HG02571 (cell line): ENCODE data around the gene PCBP1.
"Not testable (repeated sequence)": the region's sequence is repeated elsewhere in the genome, so short reads cannot be mapped to it uniquely, and the experiment has no call there.

Source experiments
- ATAC-seq: cut with Tn5 transposase; IDR thresholded peaks from one replicate; pipeline ENCODE4 v1.9.1; 2021; ENCODE audit warnings: mild to moderate bottlenecking, moderate library complexity; ENCODE audit not compliant: unreplicated experiment

The PCBP1 gene

DNA sequence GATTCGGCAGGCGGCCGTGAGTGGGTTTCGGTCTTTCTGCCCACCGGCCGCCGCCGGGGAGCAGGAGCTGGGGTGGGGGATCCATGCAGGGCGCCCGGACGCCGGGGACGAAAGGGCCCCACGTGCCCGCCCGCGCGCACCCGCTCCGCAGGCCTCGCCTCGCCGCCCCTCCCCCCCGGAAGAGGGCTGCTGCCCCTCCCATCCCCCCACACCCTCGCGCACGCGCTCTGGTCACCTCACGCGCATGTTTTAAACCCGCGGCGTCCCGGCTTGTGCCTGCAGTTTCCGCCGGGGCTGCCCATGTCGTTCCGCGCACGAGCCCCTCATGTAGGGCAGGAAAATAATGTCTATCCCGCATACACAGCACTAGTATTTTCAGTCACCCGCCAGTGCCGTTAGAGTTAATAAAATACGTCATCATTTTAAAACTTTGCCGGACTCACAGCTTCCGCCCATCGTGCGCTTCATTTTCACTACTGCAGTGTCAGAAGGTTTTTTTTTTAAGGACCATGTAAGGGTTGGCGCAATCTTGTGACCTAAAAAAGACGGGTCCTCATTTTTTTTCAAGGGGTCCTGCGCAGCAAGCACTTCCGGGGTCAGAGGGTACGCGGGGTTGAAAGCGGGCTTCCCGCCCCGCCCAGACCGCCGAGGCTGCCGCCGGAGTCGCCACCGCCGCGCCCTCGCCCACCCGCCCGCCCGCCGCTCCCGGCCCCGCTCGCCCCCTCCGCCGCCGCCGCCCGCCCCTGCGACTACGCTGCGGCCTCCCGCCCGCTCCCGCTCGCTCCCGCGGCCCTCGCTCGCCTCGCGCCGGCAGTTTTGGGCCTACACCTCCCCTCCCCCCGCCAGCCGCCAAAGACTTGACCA is at the start of gene PCBP1:
TSS of gene PCBP1 (plus strand) at position 640 of the 864 bp plus-strand sequence. CDS start 267 bp downstream, outside the sequence.
- peak; percentile 36 for ATAC-seq

DNA sequence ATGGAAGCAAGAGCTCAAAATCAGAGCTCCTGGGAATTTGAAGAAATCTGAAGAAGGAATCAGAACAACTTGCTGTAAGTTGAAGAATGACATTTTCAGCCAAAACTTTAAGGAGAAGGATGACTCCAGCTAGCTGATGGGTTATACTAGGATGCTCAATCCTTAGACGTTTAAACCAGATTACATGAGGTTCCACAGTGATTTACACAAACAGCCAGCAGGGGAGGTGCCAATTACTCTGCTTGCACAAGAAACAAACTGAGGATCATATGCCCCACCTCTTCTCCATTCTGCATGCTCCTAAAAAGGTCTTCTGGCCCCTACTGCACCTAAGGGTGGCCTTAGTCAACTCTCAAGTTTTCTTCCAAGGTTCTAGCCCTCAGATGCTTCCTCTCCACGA is 47.9 kb upstream of the PCBP1 start:
- no peak for ATAC-seq

DNA sequence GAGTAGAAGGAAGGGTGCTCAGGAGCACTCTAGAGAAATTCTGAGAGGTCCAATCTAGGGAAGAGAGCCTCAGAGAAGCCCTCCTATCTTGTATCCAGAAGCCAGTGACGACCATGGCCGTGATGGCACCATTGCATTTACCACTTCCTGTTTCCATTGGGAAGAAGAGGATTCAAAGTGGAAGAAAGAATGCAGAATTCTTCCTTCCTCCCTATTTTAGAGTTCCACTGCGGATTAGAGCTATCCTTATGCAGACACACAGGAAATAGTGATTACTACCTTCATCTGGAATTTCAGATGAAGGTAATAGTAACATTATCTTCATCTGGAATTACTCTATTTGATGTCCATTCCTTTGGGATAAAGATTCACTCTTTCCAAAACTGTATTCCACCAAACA is 45.6 kb upstream of the PCBP1 start:
- ATAC-seq, result no peak

DNA sequence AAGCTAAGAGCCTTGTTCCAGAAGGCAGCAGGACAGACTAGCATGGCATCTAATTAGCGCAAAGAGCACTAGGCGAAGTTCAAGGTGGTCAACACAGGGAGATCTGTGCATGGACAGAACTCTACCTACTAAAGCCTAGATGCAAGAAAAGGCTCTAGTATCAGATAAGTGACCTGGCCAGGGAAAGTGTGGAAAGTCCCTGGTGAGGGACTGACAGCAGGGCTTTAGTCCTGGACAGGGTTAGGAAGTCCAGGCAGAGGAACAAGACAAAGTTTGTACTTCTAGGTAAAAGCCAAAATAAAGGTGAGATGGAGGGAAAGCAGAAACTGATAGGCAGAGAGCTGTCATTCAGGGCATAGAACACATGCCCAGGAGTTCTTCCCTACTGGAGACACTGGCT is 45.0 kb upstream of the PCBP1 start:
- ATAC-seq, result no peak

DNA sequence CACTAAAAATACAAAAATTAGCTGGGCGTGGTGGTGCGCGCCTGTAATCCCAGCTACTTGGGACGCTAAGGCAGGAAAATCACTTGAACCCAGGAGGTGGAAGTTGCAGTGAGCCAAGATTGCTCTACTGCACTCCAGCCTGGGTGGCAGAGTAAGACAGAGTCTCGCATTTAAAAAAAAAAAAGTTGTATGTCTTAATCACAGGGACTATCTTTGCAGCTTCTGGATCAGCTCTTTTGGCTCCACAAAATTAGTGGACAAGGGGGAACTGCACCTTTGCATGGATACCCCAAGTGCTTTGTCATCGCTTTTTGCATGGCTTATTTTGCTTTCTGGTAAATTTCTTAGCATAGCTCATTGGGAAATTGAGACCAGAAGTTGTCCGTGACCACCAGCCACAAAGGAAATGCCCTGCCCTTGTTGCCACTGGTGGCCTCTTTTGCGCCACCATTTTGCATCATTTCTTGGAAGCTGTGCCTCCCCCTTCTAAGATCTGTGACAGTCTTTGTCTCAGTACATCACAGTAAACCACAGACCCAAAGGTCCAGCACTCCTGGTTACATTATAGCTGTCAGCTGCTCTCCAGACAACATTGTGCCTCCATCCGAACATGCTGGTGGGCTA is 43.9 kb upstream of the PCBP1 start:
- no peak for ATAC-seq

DNA sequence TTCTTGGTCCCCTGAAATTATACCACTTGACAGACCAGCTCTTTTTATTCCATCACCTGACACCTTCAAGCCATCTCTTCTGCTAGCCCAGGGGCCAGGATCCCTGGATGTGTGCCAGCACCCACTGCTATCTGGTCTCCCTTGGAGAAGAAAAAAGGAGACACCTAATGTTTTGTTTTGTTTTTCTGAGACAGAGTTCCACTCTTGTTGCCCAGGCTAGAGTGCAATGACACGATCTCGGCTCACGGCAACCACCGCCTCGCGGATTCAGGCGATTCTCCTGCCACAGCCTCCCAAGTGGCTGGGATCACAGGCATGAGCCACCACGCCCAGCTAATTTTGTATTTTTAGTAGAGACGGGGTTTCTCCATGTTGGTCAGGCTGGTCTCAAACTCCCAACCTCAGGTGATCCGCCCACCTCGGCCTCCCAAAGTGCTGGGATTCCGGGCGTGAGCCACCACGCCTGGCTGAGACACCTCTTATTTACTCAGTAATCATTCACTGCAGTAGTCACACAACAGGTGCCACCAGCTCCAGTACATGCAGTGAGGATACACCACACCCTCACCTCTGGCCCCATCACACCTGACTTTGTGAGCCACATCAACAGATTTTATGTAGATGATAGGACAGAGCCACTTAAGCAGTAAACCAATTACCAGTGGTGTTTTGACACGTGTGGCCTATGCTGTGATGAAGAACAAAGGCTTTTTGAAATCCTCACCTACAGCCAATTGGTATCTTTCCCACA is 42.8 kb upstream of the PCBP1 start:
- no peak for ATAC-seq

DNA sequence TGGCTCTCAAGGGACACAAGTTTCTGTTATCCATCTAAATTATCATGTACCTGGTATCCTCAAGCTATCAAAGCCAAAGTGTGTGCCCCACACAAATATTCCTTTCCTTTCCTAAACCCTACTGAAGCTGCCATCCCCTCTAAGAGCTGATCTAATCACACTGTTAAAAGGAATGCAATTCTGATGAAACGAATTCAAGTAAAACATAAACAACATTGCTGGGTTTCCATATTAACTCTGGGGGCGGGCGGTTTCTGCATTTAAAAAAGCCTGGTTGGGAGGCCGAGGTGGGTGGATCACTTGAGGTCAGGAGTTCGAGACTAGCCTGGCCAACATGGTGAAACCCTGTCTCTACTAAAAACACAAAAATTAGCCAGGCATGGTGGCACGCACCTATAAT is 41.9 kb upstream of the PCBP1 start:
- no peak for ATAC-seq

DNA sequence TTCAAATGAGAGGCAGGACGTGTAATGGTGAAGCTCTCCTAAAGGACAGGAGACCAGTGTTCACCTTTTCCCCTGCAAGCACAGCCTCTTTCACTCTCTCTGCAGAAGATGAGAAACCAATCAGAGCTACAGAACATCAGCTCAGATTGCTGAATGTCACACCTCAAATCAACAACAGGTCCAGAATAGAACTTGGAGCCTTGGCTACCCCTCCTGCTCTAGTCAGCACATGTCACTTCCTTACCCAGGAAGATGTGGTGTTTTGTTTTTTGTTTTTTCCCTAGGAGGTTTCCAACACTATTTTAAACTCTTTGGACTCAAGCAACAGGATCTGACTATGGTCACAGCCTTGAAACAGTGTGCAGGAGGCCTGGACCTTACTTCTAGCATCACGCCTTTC is 41.3 kb upstream of the PCBP1 start:
- ATAC-seq, result no peak

DNA sequence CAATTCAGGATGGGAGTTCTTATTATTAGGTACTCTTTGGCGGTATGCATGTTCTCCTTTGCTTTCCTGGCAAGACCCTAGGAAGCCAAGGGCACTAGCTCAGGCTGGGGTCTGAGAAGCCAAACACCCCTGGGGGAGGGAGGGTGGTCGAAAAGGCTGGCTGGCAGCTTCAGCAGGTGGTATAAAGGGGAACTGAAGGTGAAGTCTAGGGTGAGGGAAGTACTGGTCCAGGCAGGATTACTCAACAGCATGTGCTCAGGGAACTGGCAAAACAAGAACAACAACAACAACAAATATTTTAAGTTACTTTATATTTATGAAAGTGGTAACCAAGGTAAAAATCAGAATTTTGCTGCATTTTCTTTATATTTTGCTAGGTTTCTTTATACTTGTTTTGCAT is 40.7 kb upstream of the PCBP1 start:
- no peak for ATAC-seq

DNA sequence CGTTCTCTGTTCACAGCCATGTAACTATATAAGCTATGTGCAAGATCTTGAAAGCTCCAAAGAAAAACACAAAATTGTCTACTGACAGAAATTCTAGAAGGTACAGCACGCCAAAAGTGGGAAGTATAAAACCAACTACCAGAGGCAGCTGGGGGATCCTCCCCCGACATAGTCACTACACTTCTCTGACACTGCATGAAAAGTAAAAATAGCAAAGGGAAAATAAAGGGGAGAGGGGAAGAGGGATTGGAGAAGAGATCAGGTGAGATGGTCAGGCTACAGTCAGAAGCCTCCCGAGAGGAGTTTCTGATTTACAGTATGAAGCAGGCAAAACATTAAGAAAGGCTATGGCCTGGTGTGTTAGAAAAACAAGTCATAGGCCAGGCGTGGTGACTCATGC is 39.8 kb upstream of the PCBP1 start:
- no peak for ATAC-seq

DNA sequence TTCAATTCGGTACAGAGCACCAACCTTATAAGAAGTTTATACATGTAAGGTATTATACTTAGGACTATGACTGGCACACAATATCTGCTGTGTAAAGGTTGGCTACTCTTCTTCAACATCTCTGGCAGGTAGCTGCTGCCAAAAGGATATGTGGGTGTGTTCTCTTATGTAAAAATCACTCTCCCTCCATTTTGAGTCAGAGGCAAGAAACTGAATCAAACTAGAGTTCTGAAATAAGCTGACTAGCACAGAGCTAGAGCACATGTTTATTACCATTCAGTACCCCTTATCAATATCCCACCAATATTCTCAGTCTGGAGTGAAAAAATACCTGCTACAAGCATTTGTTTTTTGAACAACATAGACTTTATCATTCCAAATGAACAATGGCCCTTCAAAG is 38.0 kb upstream of the PCBP1 start:
- no peak for ATAC-seq

DNA sequence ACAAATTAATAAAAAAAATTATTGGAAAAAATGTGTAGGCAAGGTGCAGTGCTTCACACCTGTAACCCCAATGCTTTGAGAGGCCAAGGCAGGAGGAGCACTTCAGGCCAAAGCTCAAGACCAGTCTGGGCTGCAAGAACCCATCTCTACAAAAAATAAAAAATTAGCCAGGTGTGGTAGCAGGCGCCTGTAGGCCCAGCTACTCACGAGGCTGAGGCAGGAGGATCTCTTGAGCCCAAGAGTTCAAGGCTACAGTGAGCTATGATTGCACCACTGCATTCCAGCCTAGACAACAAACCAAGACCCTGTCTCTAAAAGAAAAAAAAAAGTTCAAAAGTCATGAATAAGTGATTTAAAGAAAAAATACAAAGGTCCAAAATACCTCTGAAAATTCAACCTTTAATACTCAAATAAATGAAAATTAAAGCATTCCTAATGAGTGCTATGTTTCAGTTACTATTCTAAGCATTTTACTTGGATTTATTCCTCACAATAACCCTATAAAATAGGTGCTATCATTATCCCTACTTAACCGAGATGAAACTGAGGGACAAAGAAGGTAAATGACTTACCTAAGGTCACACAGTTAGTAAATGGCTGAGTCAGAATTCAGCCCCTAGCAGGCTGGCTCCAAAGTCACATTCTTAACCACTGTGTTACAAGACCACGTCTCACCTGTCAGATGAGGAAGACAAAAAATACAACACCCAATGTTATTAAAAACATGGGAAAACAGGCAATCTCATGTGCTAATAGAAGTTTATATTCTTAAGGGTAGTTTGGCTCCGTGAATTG is 36.4 kb upstream of the PCBP1 start:
- no peak for ATAC-seq

DNA sequence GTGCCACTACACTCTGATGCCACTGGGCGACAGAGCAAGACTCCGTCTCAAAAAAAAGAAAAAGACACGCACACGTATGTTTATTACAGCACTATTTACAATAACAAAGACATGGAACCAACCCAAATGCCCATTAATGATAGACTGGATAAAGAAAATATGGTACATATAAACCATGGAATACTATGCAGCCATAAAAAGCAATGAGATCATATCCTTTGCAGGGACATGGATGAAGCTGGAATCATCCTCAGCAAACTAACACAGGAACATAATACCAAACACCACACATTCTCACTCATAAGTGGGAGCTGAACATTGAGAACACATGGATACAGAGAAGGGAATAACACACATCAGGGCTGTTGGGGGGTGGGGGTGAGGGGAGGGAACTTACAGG is 32.0 kb upstream of the PCBP1 start:
- not testable (repeated sequence) for ATAC-seq

DNA sequence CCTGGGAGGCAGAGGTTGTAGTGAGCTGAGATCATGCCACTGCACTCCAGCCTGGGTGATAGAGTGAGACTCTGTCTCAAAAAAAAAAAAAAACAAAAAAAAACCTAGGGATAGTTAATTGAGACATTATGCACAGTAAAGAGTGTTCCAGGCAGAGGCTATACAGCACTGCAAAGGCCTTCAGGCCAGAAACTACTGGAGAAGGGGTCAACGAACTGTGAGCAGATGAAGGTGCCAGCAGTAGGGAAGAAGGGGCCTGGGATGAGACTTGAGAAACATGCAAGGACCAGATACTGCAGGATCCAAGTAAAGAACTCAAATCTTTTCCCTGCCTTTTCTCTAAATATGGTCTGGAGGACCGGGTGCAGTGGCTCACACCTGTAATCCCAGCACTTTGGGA is 26.0 kb upstream of the PCBP1 start:
- no peak for ATAC-seq

DNA sequence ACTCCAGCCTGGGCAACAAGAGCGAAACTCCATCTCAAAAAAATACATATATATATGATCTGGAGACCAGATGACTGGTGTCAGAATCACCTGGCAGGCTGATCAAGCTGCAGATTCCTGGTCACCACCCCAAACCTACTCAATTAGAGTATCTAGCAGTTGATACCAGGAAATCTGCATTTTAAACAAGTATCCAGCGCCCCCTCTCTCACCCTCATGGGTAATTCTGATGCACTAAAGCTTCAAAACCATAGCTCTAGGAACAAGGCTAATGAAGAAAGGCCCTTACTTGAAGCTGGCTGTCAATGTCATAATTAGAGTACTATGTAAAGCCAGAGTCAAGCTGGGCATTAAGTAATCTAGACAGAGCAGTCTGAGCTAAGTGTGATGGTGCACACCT is 25.0 kb upstream of the PCBP1 start:
- no peak for ATAC-seq

DNA sequence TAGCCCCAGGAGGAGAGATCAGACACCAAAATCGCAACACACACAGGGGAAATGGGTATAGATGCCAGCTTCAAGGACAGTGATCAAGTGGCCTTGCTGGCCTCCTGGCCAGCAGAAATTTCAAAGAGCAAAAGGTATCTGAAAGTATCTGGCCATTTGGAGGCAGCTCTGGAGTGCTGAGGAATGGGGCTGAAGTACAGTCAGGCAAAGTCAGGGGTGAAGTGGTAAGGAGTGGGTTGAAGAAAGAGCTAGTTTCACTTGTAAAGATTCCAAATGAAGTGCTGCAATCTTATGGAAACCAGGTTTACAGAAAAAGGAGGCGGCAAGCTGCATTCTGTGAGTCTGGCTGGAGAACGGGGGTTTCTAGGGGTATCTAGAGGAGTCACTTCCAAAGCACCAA is 19.2 kb upstream of the PCBP1 start:
- no peak for ATAC-seq

DNA sequence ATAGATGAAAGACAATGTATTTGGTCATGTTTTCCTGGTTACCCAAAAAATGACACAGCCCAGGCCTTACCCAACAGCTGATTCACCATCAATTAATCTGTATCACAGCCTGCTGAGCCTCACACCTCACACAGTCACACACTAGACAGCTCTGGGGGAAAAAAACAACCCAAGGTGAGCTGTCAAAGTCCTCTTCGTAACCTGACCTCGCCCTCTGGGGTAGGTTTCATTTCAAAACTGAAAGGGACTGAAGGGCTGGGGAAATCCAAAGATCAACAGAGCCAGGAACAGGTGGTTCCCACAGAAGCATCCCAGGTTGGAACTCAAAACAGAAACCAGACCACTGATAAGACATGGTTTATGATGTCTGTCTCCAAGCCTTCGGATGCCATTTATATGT is 18.2 kb upstream of the PCBP1 start:
- ATAC-seq, result peak; percentile 73

DNA sequence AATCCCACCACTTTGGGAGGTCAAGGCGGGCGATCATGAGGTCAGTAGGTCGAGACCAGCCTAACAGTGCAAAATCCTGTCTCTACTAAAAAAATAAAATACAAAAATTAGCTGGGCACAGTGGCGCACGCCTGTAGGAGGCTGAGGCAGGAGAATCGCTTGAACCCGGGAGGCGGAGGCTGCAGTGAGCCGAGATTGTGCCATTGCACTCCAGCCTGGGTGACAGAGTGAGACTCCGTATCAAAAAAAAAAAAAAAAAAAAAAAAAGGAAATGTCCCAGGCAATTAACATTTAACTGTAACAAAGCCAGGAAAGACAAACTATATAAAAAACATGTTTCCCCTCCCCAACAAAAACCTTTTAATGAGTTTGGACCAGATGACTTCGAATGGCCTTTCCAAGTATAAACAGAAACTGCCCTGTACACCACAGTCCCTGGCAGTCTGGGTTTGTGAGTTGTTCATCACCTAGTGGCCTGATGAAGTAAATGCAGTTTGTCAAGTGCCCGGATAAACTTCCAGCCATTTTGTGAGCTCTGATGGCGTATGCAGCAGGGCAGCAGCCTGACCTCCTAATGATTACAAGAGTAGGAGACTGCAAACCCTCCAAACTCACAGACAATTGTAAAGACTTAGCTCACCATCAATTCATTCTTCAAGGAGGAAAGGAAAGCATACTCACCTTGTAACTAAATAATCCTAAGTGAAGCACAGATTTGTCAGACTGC is 16.6 kb upstream of the PCBP1 start:
- ATAC-seq, result peak; percentile 68

DNA sequence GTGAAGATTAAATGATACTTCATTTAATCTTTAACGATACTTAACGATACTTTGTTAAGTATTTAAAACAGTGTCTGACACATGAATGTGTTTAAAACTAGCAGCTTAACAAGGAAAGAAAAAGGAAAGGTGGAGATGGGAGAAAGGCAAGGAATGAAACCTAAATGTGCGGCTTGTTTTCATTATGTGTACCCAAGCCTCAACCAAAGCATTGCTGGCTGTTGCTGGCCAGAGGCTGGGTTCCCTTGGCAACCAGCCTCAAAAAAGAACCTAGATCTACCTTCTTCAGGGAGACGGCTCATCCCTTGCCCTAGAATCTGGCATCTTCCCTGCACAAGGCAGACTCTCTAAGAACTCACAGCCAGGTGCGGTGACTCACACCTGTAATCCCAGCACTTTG is 13.8 kb upstream of the PCBP1 start:
- ATAC-seq, result no peak

DNA sequence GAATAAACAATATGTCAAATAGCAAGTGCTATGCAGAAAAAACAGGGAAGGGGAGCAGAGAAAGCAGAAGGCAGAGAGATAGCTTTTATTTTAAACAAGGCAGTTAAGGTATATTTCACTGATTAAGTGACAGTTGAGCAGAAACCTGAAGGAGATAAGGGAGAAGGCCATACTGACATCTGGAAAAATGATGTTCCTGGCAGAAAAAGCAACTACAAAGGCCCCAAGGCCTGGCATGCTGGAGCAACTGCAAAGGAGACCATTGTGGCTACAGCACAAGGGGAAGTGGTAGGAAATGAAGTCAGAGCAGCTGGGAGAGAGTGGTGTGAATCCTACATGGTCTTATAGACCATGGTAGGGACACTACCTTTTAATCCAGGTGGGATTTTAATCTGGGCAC is 8.9 kb upstream of the PCBP1 start:
- no peak for ATAC-seq
